Choroid plexus epithelial cell (primary cell): ENCODE measurements around the gene GPR68.
"Not testable (repeated sequence)": the region's sequence is repeated elsewhere in the genome, so short reads cannot be mapped to it uniquely, and the experiment has no call there.

Experiments
- DNase-seq: peaks from one replicate; pipeline ENCODE4 v3.0.0-alpha.2; 2010; ENCODE audit warnings: low read depth
- H3K4me3 ChIP-seq: 2 replicates; pipeline ENCODE4 v1.5.1; 2011; ENCODE audit warnings: low read depth, mild to moderate bottlenecking, control low read depth, low read length, moderate library complexity
- TF ChIP-seq, protein P1 (sequence below): conservative IDR thresholded peaks from 2 replicates; pipeline ENCODE4 v1.5.1; 2011; ENCODE audit warnings: low read depth, mild to moderate bottlenecking, control low read depth, inconsistent platforms, low read length, moderate library complexity

GPR68 gene

DNA sequence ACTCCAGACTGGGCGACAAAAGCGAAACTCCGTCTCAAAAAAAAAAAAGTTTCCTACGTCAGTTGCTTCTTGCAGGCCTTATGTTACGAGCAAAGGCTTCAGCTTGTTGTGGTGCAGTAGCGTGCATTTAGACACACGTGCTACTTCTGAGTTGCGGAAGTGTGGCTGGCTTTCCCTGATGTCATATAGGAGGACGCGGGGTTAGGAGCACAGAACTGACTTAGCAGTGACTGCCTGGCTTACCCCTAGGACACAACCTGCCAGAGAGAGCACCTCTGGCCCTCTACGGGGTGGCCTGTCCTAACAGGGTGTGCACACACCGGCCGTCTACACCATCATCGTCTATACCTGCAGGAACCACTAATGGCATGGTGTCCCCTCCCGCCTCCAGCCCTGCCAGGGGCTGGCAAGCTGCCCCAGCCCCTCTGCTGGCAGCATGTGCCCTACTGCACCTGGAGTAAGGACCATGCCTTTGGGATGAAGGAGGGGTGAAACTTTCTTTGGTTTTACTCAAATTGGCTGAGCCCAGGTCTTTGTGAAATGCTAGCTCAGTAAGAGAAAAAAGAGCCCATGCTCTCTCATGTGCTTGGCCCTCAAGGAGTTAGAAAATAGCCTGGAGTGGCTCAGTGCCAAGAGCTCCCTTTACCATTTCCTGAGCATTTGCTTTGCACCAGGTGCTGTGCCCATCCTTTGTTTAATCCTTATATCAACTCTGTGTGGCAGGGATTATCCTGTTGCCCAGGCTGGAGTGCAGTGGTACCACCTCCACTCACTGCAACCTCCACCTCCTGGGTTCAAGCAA lies 1.7 kb upstream of the GPR68 start:
- DNase-seq = no peak
- no peak overlapping the region for H3K4me3 ChIP-seq
- TF ChIP-seq, protein P1, sequence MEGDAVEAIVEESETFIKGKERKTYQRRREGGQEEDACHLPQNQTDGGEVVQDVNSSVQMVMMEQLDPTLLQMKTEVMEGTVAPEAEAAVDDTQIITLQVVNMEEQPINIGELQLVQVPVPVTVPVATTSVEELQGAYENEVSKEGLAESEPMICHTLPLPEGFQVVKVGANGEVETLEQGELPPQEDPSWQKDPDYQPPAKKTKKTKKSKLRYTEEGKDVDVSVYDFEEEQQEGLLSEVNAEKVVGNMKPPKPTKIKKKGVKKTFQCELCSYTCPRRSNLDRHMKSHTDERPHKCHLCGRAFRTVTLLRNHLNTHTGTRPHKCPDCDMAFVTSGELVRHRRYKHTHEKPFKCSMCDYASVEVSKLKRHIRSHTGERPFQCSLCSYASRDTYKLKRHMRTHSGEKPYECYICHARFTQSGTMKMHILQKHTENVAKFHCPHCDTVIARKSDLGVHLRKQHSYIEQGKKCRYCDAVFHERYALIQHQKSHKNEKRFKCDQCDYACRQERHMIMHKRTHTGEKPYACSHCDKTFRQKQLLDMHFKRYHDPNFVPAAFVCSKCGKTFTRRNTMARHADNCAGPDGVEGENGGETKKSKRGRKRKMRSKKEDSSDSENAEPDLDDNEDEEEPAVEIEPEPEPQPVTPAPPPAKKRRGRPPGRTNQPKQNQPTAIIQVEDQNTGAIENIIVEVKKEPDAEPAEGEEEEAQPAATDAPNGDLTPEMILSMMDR = no peak

DNA sequence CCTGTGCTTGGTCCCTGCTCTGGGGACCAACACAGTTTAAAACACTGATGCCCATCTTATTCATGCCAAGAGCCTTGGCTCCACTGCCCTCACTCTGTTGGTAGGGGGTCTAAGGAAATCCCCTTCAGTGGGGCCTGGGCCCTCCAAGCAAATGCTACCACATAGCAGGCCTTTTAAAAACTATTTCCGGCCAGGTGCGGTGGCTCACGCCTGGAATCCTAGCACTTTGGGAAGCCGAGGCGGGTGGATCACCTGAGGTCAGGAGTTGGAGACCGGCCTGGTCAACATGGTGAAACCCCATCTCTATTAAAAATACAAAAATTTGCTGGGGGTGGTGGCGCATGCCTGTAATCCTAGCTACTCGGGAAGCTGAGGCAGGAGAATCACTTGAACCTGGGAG lies 1.1 kb upstream of the GPR68 start:
- not testable (repeated sequence) for H3K4me3 ChIP-seq, DNase-seq

DNA sequence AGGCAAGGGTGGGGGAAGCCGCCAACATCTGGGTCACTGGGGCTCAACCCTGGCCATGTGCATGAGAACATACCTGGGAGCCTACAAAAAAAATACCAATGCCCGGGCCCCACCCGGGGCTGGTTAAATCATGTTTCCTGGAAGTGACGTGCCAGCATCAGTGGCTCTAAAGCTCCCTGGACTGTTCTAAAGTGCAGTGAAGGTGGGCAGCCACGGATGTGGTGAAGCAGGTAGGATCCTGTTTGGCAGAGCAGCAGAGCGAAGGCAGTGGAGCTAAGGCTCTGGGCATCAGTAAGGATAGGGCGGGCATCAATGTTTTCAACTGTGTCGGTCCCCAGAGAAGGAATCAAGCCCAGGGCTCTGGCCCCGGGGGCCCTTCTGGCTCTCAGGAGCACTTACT lies 525 bp upstream of the GPR68 start:
- TF ChIP-seq, protein P1 = no peak
- no peak overlapping the region for H3K4me3 ChIP-seq
- no peak for DNase-seq

DNA sequence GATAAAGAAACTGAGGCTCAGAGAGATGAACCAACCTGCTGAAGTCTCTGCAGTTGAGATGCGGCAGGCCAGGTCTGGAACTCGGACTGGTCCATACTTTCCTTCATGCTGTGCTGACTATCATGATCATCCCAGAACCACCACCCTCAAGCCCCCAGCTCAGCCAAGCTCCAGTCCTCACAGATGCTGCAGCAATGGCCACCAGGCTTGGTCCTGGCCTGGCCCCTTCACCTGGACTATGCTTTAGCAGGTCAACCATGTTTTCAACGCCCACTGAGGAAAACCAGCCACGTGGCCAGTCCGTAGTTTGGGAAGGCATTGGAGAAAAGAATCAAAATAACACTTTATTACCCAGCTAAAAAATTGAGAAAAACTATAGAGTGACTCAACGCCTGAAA lies 1.4 kb downstream of the GPR68 start:
- TF ChIP-seq, protein P1 = no peak
- no peak for DNase-seq
- no peak overlapping the region for H3K4me3 ChIP-seq

DNA sequence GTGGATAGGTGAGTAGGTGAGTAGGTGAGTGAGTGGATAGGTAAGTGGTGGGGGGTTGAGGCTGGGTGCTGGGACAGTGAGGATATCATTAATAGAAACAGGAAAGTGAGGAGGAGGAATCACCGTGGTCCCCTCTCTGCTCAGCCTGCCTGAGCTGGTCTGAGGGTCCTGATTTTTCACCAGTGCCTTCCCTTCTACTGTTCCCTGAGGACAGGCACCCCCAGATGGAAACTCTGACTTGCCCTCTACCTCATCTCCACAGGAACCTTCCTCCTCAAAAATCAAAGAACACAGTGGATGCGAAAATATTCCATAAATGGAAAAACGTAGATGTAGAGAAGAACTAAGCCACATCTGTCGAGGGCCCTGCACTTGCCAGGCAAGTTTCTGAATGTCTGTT lies 1.9 kb downstream of the GPR68 start:
- H3K4me3 ChIP-seq = no peak overlapping the region
- TF ChIP-seq, protein P1 = no peak
- DNase-seq = no peak

DNA sequence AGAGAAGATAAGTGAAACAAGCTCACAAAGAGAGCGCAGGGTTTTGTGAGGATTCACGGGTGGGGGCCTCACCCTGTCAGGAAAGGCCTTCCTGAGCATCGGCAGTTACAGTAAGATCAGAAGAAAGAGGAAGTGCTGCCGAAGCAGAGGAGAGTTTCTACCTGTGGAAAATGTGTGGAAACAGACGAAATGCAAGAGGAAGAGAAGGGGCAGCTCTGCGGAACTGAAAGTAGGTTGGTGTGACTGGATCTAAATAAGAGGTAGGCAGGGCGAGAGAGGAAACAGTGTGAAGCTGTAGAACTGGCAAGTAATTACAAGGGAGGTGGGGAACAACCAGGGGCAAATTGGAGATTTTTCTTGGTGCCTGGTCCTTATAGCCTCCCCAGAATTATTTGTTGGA lies 2.6 kb downstream of the GPR68 start:
- no peak overlapping the region for H3K4me3 ChIP-seq
- TF ChIP-seq, protein P1 = no peak
- DNase-seq = no peak

DNA sequence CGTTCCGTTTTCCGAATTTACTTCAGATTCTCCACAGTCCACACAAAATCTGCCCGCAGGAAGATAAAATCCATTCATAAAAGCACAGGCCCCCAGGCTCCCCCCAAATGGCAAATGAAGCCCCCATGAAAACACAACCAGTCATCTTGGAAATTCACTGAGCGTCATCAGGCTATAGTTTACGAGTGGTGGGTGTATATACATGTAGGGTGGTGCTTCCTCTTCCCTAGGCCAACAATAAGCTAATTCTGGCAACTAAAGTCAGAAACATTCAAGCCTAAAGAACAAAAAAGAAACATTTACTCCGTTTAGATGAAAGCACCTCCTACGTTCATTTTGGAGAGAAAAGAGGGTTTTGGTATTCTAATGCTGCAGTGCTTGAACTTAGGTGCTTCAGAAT lies 5.8 kb downstream of the GPR68 start:
- no peak for DNase-seq
- H3K4me3 ChIP-seq = no peak overlapping the region
- TF ChIP-seq, protein P1 = no peak
